ENCODE measurements around the gene NKAIN4.

Gene NKAIN4

GRCh38 chr20:63273635-63274380 is 19.5 kb upstream of the NKAIN4 start:
- no peak for DNase-seq

GRCh38 chr20:63273059-63273579 is 18.9 kb upstream of the NKAIN4 start:
- DNase-seq, result no peak

- peak; percentile 69 to 84 (median 74) for DNase-seq
These were observed 18.1 kb upstream of the NKAIN4 start, which contains the start of gene ARFGAP1 for GRCh38 chr20:63272105-63273058. TSS of gene ARFGAP1 (plus strand) at chr20:63272813. CDS start at chr20:63275581, 2,768 bp downstream.

GRCh38 chr20:63270606-63271325 is 16.5 kb upstream of the NKAIN4 start:
- no peak for DNase-seq

GRCh38 chr20:63269724-63270123 is 15.5 kb upstream of the NKAIN4 start:
- no peak for DNase-seq

GRCh38 chr20:63268671-63269439 is 14.6 kb upstream of the NKAIN4 start:
- no peak for DNase-seq

GRCh38 chr20:63268256-63268655 is 14.0 kb upstream of the NKAIN4 start:
- no peak for DNase-seq

- DNase-seq, result no peak
These were observed 13.4 kb upstream of the NKAIN4 start for GRCh38 chr20:63267691-63268090.

GRCh38 chr20:63265891-63266515 is 11.7 kb upstream of the NKAIN4 start:
- DNase-seq, result no peak

GRCh38 chr20:63264519-63264918 is 10.3 kb upstream of the NKAIN4 start:
- no peak for DNase-seq

- DNase-seq, result no peak
These were observed 9.7 kb upstream of the NKAIN4 start for GRCh38 chr20:63264000-63264399.

- DNase-seq, result no peak
These were observed 8.6 kb upstream of the NKAIN4 start for GRCh38 chr20:63262836-63263235.

GRCh38 chr20:63261795-63262528 is 7.7 kb upstream of the NKAIN4 start:
- DNase-seq, result no peak

GRCh38 chr20:63261060-63261794 is 7.0 kb upstream of the NKAIN4 start:
- DNase-seq, result no peak

- DNase-seq, result no peak
These were observed 6.3 kb upstream of the NKAIN4 start for GRCh38 chr20:63260521-63260920.

- no peak for DNase-seq
These were observed 5.6 kb upstream of the NKAIN4 start for GRCh38 chr20:63259734-63260460.

GRCh38 chr20:63258781-63259180 is 4.5 kb upstream of the NKAIN4 start:
- no peak for DNase-seq

- DNase-seq, result no peak
These were observed 3.4 kb upstream of the NKAIN4 start for GRCh38 chr20:63257629-63258028.

GRCh38 chr20:63256954-63257353 is 2.7 kb upstream of the NKAIN4 start:
- DNase-seq, result no peak

All from activated naive CD4-positive, alpha-beta T cell (primary cell).